ENCODE measurements around the gene FAM162B. TPM values are rescaled to one million over a fixed set of nuclear protein-coding genes. Genes with fewer than 3 reads are reported as not detected.

FAM162B gene
- total and polyA plus RNA-seq, 8 donors = 1.4 to 7.7 (median 3.2) TPM; not detected in 4

DNA sequence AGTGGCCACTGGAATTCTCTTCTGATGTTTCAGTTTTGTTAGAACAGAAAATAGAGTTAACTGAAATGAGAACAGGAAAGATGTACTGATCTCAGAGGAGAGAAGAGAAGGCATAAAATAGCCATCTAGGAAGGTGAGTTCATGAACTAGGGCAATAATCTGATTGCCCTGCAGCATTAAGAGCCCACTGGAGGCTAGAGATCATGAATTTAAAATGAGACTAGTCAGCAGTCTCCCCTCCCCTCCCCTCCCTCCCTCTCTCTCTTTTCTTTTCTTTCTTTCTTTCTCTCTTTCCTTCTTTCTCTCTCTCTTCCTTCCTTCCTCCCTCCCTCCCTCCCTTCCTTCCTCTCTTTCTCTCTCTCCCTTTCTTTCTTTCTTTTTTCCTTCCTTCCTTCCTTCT is 34.4 kb upstream of the FAM162B start:
- DNase-seq = no peak
- intact Hi-C loops (cut with DNase I; ENCODE audit: low total_unique reads) = no loop called here
- no peaks in the 10 kb centered on the region for H3K9me3 ChIP-seq

DNA sequence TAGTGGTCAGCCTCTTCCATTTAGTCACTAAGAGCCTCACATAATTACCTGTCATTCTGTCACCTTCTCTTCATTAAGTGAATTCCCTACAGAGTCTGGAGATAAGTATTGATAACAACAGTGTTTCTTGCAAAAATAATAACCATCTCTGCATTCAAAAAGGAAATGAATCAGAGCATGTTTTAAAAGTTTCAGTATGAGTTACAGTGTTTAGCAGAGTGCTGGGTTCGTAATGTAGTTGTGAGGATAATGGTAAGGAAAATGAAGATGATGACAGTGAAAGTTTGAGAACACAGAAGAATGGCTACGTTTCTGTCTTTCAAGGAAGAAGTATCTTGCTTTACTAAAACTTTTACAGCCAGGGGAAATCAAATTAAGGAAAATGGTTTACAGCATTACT is 32.1 kb upstream of the FAM162B start:
- TF ChIP-seq, protein P1, sequence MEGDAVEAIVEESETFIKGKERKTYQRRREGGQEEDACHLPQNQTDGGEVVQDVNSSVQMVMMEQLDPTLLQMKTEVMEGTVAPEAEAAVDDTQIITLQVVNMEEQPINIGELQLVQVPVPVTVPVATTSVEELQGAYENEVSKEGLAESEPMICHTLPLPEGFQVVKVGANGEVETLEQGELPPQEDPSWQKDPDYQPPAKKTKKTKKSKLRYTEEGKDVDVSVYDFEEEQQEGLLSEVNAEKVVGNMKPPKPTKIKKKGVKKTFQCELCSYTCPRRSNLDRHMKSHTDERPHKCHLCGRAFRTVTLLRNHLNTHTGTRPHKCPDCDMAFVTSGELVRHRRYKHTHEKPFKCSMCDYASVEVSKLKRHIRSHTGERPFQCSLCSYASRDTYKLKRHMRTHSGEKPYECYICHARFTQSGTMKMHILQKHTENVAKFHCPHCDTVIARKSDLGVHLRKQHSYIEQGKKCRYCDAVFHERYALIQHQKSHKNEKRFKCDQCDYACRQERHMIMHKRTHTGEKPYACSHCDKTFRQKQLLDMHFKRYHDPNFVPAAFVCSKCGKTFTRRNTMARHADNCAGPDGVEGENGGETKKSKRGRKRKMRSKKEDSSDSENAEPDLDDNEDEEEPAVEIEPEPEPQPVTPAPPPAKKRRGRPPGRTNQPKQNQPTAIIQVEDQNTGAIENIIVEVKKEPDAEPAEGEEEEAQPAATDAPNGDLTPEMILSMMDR (IDR thresholded peaks at IDR 0.05) = no peak
- TF ChIP-seq POLR2AphosphoS5 (IDR thresholded peaks at IDR 0.05) (no peak), POLR2A (IDR thresholded peaks at IDR 0.05) (no peak), EP300 (IDR thresholded peaks at IDR 0.05) (no peak)
- intact Hi-C loops (cut with DNase I; ENCODE audit: low total_unique reads) = no loop called here
- DNase-seq = no peak
- Histone ChIP-seq H3K4me3 (no peak overlapping the region), H3K27ac (no peak overlapping the region), H3K36me3 (no peaks in the 10 kb centered on the region), H3K9me3 (no peaks in the 10 kb centered on the region), H3K4me1 (no peaks in the 10 kb centered on the region), H3K27me3 (no peaks in the 10 kb centered on the region)
- WGBS, 5 donors = 33 to 43% (median 39%) methylated on average over 2 of the region's 2 CpGs

More for the DNA sequence above, 34.4 kb upstream of the FAM162B start:
- Histone ChIP-seq H3K27me3 (no peaks in the 10 kb centered on the region), H3K27ac (no peak overlapping the region), H3K4me1 (no peaks in the 10 kb centered on the region), H3K36me3 (no peaks in the 10 kb centered on the region), H3K4me3 (no peak overlapping the region)
- TF ChIP-seq POLR2AphosphoS5 (IDR thresholded peaks at IDR 0.05) (no peak), EP300 (IDR thresholded peaks at IDR 0.05) (no peak), POLR2A (IDR thresholded peaks at IDR 0.05) (no peak)
- TF ChIP-seq, protein P1 (IDR thresholded peaks at IDR 0.05) = no peak

DNA sequence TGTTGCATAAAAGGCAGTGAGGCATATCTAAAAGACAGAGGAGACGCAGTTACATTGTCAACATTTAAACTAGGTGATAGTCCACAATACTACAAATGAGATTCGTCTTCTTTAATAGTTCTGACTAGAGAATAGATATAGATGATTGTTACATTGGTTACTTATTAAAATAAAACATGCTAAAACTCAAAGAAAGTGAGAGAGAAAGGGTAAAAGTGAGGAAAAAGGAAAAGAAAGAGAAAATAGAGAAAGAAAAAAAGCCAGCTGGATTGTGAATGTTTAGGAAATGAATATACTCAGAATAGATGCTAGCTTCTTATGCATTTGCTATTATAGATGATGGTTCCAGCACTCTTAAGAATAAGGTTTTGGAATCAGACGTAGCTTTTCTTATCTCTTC is 27.7 kb upstream of the FAM162B start:
- no peak for DNase-seq
- 40 to 66% (median 50%) methylated on average over 3 of the region's 3 CpGs for WGBS, 5 donors

DNA sequence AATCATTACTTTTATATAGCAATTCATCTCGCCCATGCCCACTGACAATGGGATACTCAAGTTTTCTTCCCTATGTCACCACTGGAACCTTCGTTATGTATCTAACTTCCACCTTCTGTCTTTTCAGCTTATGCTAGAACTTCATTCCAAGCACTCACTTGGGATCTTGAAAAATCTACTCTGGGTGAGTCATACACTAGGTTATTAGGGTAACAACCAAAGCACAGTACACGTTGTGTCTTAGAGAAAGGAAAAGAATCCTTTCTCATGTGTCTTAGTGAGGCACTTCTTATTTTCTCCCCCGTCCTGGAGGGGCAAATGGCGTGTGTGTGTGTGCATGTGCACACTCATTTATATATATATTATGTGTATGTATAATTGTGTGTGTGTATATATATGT is 18.3 kb upstream of the FAM162B start:
- intact Hi-C loops (cut with DNase I; ENCODE audit: low total_unique reads) = no loop called here
- Histone ChIP-seq H3K9me3 (no peaks in the 10 kb centered on the region), H3K4me1 (no peaks in the 10 kb centered on the region), H3K36me3 (no peaks in the 10 kb centered on the region), H3K27ac (no peak overlapping the region), H3K4me3 (no peak overlapping the region), H3K27me3 (peaks cover 0 to 4% (median 0%) of the 10 kb centered on the region in 3 donors)
- no peak for TF ChIP-seq POLR2A (IDR thresholded peaks at IDR 0.05)
- TF ChIP-seq, protein P1 (IDR thresholded peaks at IDR 0.05) = no peak
- no peak for TF ChIP-seq EP300 (IDR thresholded peaks at IDR 0.05)
- TF ChIP-seq POLR2AphosphoS5 (IDR thresholded peaks at IDR 0.05) = no peak
- WGBS, 5 donors = 59 to 70% (median 67%) methylated on average over 5 of the region's 5 CpGs
- DNase-seq = no peak

More for the DNA sequence above, 27.7 kb upstream of the FAM162B start:
- Histone ChIP-seq H3K27ac (no peak overlapping the region), H3K36me3 (no peaks in the 10 kb centered on the region), H3K27me3 (no peaks in the 10 kb centered on the region), H3K4me3 (no peak overlapping the region), H3K4me1 (no peaks in the 10 kb centered on the region), H3K9me3 (no peaks in the 10 kb centered on the region)
- intact Hi-C loops (cut with DNase I; ENCODE audit: low total_unique reads) = no loop called here
- TF ChIP-seq EP300 (IDR thresholded peaks at IDR 0.05) (no peak), POLR2A (IDR thresholded peaks at IDR 0.05) (no peak), POLR2AphosphoS5 (IDR thresholded peaks at IDR 0.05) (no peak)
- TF ChIP-seq, protein P1 (IDR thresholded peaks at IDR 0.05) = no peak
